ENCODE measurements around the gene CAB39L.

The CAB39L gene

DNA sequence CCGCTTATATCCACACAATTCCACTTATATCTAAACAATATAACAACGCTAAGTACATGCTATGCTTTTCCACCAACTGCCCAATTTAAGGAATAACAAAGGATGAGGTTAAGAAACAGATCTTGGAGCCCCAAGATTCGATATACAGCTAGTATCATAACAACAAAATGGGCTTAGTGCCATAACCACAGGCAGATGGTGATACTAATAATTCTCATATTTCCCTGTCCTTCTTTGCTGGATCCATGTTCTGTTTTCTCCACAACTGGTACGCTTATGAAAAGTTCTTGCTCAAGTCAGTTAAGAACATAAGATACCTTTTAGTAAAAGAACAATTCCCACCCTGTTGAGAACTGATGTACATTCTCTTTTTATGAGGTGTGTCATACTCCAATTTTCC is 33.9 kb downstream of the CAB39L start:
- TF ChIP-seq, protein P1, sequence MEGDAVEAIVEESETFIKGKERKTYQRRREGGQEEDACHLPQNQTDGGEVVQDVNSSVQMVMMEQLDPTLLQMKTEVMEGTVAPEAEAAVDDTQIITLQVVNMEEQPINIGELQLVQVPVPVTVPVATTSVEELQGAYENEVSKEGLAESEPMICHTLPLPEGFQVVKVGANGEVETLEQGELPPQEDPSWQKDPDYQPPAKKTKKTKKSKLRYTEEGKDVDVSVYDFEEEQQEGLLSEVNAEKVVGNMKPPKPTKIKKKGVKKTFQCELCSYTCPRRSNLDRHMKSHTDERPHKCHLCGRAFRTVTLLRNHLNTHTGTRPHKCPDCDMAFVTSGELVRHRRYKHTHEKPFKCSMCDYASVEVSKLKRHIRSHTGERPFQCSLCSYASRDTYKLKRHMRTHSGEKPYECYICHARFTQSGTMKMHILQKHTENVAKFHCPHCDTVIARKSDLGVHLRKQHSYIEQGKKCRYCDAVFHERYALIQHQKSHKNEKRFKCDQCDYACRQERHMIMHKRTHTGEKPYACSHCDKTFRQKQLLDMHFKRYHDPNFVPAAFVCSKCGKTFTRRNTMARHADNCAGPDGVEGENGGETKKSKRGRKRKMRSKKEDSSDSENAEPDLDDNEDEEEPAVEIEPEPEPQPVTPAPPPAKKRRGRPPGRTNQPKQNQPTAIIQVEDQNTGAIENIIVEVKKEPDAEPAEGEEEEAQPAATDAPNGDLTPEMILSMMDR (IDR thresholded peaks at IDR 0.05) = no peak
- intact Hi-C loops (cut with DNase I; ENCODE audit: low total_unique reads) = no loop called here
- Histone ChIP-seq H3K27ac (no peak overlapping the region), H3K9me3 (peaks cover 0 to 3% (median 2%) of the 10 kb centered on the region in 3 donors), H3K27me3 (no peaks in the 10 kb centered on the region), H3K4me3 (no peak overlapping the region), H3K4me1 (no peaks in the 10 kb centered on the region), H3K36me3 (no peaks in the 10 kb centered on the region)
- no peak for DNase-seq

DNA sequence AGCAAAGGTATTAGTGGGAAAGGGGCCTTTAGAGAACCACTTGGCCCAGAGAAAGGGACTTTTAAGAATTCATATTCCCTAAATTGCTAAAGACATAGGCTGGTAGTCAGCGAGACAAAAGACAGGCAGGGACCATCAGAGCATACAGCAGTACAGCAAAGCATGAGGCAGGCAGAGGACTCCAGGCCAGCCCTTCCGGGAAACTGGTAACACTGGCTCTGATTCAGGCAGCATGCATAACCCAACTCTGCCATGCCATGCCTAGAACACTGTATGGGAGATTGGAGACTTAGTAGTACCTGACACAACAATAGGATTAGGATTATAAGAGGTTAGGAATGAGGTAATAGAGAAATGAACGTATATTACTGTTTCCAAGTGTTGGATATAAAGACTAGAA is 34.9 kb downstream of the CAB39L start:
- Histone ChIP-seq H3K4me1 (no peaks in the 10 kb centered on the region), H3K27ac (no peak overlapping the region), H3K27me3 (no peaks in the 10 kb centered on the region), H3K4me3 (no peak overlapping the region), H3K9me3 (peaks cover 0 to 10% (median 8%) of the 10 kb centered on the region in 3 donors), H3K36me3 (no peaks in the 10 kb centered on the region)
- TF ChIP-seq, protein P1 (IDR thresholded peaks at IDR 0.05) = no peak
- no peak for DNase-seq
- intact Hi-C loops (cut with DNase I; ENCODE audit: low total_unique reads) = no loop called here

DNA sequence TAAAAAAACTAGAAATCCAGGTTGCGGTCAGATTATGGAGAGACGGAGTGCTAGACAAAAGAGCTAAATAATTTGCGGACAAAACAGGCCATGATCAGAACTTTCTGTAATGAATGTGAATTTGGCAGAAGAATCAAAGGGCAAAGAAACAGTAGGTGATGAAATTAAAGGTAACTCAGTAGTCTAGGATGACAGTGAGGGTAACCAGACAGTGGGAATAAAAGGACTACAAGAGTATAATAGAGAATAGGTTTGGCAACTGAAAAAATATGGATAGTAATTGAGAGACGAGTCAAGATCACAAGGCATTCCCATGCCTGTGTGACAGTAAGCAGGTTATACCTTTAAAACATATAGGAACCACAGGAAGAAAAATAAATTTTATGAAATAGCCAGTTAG is 35.9 kb downstream of the CAB39L start:
- intact Hi-C loops (cut with DNase I; ENCODE audit: low total_unique reads) = no loop called here
- TF ChIP-seq, protein P1 (IDR thresholded peaks at IDR 0.05) = no peak
- no peaks in the 10 kb centered on the region for H3K36me3 ChIP-seq
- H3K27me3 ChIP-seq = no peaks in the 10 kb centered on the region
- no peaks in the 10 kb centered on the region for H3K4me1 ChIP-seq
- no peak overlapping the region for H3K27ac ChIP-seq
- no peak overlapping the region for H3K4me3 ChIP-seq
- no peak for DNase-seq
- H3K9me3 ChIP-seq = peaks cover 0 to 12% (median 8%) of the 10 kb centered on the region in 3 donors

DNA sequence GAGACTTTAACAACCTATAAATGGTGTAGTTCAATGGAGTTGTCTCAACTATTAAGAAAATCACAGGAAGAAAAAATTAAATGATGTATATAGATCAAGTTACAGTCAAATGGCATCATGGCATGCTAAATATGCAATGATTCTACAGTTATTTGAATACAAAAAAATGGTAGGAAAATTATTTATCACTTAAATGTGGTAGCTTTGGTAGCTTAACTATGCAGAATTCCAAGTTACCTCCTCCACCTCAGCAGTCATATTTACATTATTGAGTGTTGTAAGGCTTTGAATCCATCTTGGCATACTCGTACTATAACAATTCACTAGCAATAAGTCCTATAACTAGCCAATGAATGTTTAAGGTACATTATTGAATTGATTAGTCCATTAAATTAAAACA is 36.8 kb downstream of the CAB39L start:
- H3K36me3 ChIP-seq = no peaks in the 10 kb centered on the region
- H3K27ac ChIP-seq = no peak overlapping the region
- H3K9me3 ChIP-seq = peaks cover 0 to 12% (median 8%) of the 10 kb centered on the region in 3 donors
- H3K4me3 ChIP-seq = no peak overlapping the region
- intact Hi-C loops (cut with DNase I; ENCODE audit: low total_unique reads) = no loop called here
- H3K27me3 ChIP-seq = no peaks in the 10 kb centered on the region
- H3K4me1 ChIP-seq = peaks cover 0 to 4% (median 1%) of the 10 kb centered on the region in 4 donors
- no peak for DNase-seq
- TF ChIP-seq, protein P1 (IDR thresholded peaks at IDR 0.05) = no peak

DNA sequence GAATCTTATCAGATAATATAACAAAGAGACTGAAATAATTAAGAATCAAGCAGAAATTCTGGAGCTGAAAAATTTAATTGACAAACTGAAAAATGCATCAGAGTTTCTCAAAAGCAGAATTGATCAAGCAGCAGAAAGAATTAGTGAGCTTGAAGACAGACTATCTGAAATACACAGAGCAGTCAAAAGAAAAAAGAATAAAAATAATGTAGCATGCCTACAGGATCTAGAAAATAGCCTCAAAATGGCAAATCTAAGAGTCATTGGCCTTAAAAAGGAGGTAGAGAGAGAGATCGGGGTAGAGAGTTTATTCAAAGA is 39.2 kb downstream of the CAB39L start:
- intact Hi-C loops (cut with DNase I; ENCODE audit: low total_unique reads) = no loop called here
- peaks cover 0 to 12% (median 8%) of the 10 kb centered on the region in 3 donors for H3K9me3 ChIP-seq
- no peak overlapping the region for H3K27ac ChIP-seq
- H3K4me1 ChIP-seq = peaks cover 0 to 10% (median 4%) of the 10 kb centered on the region in 4 donors
- TF ChIP-seq, protein P1 (IDR thresholded peaks at IDR 0.05) = no peak
- DNase-seq = no peak
- H3K36me3 ChIP-seq = no peaks in the 10 kb centered on the region
- H3K27me3 ChIP-seq = no peaks in the 10 kb centered on the region
- no peak overlapping the region for H3K4me3 ChIP-seq
